ENCODE results near the gene RABAC1. TPM values are rescaled to one million over a fixed set of nuclear protein-coding genes. Genes with fewer than 3 reads are reported as not detected.

RABAC1 gene
- total and polyA plus RNA-seq, 9 of the 15 experiments (the other 6 are each of a cell fraction or from before 2014, with no cell fraction given): 2.4 to 28.1 (median 9.3) TPM

DNA sequence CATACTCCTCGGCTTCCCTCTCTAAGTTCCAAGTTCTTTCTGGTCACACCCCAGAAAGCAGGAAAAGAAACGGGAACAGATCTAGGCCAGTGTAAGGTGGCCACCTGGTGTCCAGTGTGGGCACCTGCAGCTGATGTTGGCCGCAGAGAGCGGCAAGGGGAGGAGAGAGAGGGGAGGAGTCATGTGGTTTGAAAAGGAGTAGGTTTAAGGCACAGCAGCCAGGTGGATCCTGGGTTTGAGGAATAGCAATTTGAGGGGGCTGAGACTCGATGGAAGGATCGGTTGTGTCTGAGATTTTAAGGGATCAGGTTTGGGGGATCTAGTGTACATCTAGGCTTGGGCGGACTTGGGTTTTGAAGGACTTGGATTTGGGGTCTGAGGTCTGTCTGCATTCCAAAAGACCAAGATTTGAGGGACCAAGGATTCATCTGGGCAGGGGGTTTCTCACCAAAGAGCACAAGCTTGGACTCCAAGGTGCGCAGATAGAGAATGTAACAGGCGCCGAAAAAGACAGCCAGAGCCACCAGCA is 1.2 kb downstream of the RABAC1 start (continued):
- TF ChIP-seq ZNF407 (IDR thresholded peaks at IDR 0.05; ENCODE audit: low read depth): no peak
- no peak for TF ChIP-seq ZSCAN29 (IDR thresholded peaks at IDR 0.05)
- TF ChIP-seq, protein P1, sequence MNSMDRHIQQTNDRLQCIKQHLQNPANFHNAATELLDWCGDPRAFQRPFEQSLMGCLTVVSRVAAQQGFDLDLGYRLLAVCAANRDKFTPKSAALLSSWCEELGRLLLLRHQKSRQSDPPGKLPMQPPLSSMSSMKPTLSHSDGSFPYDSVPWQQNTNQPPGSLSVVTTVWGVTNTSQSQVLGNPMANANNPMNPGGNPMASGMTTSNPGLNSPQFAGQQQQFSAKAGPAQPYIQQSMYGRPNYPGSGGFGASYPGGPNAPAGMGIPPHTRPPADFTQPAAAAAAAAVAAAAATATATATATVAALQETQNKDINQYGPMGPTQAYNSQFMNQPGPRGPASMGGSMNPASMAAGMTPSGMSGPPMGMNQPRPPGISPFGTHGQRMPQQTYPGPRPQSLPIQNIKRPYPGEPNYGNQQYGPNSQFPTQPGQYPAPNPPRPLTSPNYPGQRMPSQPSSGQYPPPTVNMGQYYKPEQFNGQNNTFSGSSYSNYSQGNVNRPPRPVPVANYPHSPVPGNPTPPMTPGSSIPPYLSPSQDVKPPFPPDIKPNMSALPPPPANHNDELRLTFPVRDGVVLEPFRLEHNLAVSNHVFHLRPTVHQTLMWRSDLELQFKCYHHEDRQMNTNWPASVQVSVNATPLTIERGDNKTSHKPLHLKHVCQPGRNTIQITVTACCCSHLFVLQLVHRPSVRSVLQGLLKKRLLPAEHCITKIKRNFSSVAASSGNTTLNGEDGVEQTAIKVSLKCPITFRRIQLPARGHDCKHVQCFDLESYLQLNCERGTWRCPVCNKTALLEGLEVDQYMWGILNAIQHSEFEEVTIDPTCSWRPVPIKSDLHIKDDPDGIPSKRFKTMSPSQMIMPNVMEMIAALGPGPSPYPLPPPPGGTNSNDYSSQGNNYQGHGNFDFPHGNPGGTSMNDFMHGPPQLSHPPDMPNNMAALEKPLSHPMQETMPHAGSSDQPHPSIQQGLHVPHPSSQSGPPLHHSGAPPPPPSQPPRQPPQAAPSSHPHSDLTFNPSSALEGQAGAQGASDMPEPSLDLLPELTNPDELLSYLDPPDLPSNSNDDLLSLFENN (IDR thresholded peaks at IDR 0.05; ENCODE audit: low read depth in 2 of 2, low read length in 2 of 2): peak in 1 of 2 experiments; percentile 28; a peak in 1 of 4 replicates
- TF ChIP-seq MTA2 (IDR thresholded peaks at IDR 0.05; ENCODE audit: low read depth): no peak
- TF ChIP-seq, protein P2, sequence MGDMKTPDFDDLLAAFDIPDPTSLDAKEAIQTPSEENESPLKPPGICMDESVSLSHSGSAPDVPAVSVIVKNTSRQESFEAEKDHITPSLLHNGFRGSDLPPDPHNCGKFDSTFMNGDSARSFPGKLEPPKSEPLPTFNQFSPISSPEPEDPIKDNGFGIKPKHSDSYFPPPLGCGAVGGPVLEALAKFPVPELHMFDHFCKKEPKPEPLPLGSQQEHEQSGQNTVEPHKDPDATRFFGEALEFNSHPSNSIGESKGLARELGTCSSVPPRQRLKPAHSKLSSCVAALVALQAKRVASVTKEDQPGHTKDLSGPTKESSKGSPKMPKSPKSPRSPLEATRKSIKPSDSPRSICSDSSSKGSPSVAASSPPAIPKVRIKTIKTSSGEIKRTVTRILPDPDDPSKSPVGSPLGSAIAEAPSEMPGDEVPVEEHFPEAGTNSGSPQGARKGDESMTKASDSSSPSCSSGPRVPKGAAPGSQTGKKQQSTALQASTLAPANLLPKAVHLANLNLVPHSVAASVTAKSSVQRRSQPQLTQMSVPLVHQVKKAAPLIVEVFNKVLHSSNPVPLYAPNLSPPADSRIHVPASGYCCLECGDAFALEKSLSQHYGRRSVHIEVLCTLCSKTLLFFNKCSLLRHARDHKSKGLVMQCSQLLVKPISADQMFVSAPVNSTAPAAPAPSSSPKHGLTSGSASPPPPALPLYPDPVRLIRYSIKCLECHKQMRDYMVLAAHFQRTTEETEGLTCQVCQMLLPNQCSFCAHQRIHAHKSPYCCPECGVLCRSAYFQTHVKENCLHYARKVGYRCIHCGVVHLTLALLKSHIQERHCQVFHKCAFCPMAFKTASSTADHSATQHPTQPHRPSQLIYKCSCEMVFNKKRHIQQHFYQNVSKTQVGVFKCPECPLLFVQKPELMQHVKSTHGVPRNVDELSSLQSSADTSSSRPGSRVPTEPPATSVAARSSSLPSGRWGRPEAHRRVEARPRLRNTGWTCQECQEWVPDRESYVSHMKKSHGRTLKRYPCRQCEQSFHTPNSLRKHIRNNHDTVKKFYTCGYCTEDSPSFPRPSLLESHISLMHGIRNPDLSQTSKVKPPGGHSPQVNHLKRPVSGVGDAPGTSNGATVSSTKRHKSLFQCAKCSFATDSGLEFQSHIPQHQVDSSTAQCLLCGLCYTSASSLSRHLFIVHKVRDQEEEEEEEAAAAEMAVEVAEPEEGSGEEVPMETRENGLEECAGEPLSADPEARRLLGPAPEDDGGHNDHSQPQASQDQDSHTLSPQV (IDR thresholded peaks at IDR 0.05): no peak
- no peak for TF ChIP-seq SMARCC2 (IDR thresholded peaks at IDR 0.05; ENCODE audit: low read depth)
- TF ChIP-seq ZNF449 (CRISPR knock-in tag; IDR thresholded peaks at IDR 0.05): no peak
